GM18505 (cell line): ENCODE measurements around the gene NCK2.
A peak's percentile ranks its signal among the peaks of the same experiment; 100 is the strongest.
"Not testable (repeated sequence)": the region's sequence is repeated elsewhere in the genome, so short reads cannot be mapped to it uniquely, and the experiment has no call there.

Experiments
- ATAC-seq: cut with Tn5 transposase; IDR thresholded peaks from one replicate; pipeline ENCODE4 v1.9.1; 2021; ENCODE audit not compliant: unreplicated experiment
- POLR2A ChIP-seq: IDR thresholded peaks from 4 replicates; pipeline ENCODE4 v1.6.1; 2011; ENCODE audit warnings: borderline replicate concordance; ENCODE audit not compliant: insufficient read depth, insufficient read length; ENCODE audit errors: extremely low read depth

Gene NCK2

DNA sequence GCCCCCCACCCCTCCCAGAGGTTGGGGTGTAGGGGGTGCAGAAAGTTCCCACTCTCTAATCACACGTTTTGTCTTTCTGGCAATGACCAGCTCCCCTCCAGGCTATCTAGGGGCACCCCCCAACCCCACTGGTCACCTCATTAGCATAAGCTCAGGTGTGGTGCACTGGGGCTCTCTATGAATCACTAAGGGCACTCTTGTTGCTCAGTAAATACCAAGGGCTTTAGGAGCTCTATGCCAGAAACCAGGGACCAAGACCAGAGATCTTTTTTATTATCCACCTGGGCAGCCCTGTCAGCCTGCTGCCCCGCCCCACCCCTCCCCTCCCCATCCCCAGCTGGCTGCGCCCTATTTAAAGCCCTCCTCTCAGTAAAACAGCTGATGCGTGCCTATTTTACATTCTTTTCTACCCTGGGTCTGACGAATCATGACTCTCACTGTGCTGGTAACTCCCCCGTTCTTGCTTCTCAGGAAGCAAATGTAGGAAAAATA, 24.3 kb downstream of the NCK2 start:
- no peak for ATAC-seq
- TF ChIP-seq POLR2A: no peak

DNA sequence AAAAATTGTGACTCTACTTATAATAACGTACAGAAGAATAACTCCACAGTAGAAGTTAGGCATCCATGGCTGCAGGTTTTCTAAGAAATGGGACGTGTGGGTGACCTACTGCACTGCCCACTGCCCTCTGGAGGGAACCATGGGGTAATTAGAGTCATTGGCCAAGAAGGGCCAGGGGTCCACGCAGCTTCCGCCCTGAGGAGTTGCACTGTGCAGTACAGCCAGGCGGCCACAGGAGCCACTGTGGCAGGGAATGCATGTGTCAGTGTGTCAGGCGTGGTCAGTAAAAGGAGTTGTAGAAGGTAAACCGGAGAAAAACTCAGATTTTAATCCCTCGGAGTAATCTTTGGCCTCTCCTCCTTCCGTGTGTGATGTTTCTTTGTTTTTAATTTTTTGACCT, 24.8 kb downstream of the NCK2 start:
- no peak for ATAC-seq
- no peak for TF ChIP-seq POLR2A

DNA sequence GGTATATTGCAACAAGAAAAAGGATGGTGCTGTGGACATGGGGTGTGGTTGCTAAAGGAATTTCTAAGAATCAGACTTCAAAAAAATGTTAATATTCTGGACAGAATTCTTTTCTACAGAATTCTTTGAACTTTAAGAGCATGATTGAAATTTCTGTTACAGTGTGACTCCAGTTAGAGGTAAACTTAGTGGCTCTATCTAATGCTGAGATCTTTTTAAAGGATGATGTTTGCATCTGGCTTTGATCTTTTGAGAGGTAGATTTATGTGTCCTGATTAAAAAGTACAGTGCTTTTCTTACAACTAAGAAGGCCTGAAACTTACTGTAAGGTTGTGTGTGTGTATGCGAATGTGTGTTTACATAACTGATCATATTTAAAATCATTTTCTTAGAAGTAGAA, 25.4 kb downstream of the NCK2 start:
- TF ChIP-seq POLR2A: no peak
- ATAC-seq: no peak

DNA sequence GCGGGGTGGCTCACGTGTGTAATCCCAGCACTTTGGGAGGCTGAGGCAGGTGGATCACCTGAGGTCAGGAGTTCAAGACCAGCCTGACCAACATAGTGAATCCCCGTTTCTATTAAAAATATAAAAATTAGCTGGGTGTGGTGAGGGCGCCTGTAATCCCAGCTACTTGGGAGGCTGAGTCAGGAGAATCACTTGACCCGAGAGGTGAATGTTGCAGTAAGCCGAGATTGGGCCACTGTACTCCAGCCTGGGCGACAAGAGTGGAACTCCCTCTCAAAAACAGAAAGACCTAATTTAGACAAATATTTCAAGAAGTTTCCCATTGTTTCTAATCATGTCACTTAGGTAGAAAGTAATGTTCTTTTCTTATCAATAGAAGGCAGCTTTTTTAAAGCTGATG, 26.6 kb downstream of the NCK2 start:
- ATAC-seq: not testable (repeated sequence)

DNA sequence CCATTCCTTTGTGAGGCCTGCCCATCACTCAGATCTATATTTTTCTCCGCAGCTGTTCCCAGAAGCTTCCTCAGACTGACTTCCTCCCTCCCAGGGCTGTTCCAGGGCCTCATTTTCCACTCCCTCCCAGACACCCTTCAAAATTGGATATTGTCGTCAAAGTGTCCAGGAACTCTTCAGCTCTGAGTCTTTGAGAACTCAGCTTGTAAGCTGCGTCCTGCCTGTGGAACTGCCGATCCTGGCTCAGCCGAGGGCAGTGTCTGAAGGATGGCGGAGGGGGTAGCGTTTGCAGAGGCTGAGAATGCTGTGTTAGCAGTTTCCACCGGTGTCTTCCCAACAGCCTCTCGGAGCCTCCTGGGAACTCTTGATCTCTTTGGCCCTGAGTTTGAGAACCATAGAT, 27.1 kb downstream of the NCK2 start:
- no peak for ATAC-seq
- TF ChIP-seq POLR2A: no peak

DNA sequence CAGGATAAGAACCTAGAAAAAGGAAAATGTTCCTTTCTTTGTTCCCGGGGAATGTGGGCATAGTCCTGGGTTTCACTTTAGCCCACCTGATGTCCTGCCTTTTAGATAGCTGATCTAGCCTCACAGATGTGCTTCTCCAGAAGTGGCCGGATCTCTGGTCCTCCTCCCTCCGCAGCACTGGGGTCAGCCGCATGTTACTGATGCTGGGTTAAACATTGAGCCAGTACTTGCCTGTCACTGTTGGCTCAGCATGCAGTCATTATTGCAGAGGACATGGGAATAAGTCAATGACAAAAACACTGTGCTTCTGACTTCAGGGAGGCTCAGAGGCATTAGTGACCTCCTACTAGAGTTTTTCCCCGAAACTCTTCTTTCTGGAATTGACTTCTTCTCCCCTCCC, 27.6 kb downstream of the NCK2 start:
- no peak for ATAC-seq
- no peak for TF ChIP-seq POLR2A

DNA sequence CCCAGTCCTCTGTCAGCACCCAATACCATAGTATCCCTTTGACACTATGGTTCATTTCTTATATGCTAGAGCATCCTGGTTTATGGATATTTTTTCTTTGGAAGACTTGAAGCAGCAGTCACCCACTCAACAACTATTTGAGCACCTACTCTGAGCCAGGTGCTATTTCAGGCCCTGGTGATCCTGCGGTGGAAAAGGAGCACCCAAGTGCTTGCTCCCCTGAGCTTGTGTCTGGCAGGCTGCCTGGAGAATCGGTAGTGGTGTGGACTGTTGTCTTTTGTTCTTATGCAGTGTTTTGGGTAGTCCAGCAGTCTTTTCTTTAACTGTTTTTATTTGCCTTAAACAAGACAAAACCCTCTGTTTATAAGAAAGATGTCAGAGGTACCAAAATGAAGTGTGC, 28.9 kb downstream of the NCK2 start:
- no peak for ATAC-seq
- no peak for TF ChIP-seq POLR2A

DNA sequence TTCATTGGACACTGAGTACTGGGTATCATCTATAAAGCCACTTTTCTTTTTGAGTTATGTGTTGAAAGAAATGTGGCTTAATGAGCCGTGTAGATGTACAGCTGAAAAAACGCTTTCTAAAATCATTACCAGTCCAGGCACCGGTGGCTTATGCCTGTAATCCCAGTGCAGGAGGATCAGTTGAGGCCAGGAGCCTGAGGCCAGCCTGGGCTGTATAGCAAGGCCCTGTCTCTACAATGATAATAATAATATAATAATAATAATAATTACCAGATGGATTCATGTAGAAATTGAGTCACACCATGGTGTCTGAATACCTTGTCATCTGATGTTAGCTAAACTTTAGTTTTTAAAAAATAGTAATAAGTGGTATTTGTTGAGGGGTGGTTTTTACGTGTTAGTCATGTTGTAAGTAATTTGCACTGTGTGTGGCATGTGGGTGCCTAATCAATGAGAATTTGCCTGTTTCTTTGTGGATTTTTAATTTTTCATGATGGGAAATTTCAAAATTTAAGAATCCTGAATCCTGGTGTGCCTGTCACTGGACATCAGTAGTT, 30.1 kb downstream of the NCK2 start:
- TF ChIP-seq POLR2A: no peak
- ATAC-seq: no peak

DNA sequence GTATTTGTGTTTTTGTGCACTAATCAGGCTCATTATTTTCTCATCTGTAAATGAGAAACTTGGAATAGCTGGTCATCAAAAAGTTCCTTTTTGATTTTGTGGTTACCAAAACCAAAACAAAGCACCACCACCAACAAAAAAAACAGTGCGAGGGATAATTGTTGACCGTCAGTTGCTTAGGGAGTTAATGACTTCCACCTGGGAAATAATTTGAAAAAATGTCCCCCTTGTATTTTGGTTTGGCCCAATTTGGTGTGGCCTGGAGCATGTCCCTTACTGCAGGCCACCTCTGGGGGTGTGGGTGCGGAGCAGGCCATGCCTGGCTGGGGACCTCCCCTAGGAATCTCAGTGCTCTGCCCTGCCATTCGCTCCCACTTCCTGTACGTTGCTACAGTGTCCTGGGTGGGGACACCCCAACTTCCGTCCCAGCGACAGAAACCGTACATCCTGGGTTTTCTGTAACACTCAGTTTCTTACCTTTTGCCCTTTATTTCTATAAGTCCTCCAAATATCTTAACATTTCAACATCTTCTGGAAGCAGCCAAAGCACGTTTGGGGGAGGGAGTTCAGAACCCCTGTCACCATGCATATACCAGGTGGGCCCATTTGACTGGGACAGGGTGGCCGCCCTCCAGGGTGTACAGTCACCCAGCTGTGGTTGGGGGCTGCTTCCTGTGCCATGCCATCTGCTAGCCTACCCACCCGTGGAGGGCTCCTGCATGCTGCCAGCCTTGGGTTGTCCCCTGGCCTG, 31.3 kb downstream of the NCK2 start:
- peak; percentile 48 for ATAC-seq
- TF ChIP-seq POLR2A: no peak

DNA sequence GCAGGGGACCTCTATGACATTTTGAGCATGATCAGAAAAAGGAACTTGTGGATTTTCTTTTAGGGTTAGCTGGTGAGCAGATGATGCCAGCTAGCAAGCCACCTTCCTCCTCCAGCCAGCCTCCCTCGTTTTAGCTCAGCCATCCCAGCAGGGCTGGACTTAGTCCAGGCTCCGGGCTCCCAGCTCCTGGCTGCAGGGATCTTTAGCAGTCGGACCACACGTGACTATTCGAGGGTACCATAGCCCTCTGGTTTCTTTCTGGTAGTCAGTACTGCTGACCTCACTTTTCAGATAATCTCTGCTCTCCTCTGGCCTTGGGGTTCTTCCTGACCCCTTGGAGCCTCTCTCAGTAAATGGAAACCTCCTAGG, 31.8 kb downstream of the NCK2 start:
- ATAC-seq: peak; percentile 10
- TF ChIP-seq POLR2A: no peak

DNA sequence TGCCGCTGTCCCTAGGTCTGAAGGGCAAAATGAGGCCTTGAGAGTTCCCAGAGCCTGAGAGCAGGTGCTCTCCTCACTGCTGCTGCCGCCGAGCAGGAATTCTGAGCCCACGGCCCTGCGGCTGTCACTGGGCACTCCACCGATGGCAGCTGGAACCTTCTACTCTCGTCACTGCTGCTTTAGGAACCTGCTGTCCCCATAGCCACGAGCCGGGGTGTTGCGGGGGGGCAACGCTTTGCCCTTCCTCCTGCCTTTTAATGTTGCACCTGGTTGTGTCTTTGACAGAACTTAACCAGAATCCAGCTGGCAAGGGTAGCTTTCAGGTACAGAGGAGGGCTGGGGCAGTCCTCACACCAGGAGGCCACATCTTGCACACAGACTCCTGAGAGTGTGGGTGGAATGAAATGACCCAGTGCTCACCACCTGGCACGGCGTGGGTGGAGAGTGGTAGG, 32.3 kb downstream of the NCK2 start:
- no peak for TF ChIP-seq POLR2A
- no peak for ATAC-seq

DNA sequence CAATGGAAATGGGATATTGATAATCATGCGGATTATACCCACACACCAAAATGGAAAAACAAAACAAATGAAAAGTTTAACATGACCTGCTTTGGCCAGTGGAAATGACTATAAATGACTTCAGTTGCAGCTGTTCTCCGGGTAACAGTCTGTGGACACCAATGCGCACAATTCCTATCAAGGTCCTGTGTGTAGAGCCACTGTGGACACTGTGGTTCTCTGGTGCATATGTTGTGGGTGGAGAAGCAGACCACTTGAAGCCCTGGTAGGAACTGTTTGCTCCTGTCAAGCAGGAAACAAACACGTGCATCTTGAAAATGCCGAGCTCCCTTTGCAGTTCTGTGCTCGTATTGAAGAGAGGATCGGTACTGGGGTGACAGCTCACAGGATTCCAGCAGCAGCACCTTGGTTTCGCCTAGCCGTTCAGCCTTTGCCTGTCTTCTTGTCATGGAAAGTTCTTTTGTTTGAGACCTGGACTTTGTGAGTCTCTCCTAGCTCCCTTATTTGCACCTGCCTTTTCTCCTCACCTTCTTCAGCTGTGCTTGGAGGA, 32.9 kb downstream of the NCK2 start:
- no peak for TF ChIP-seq POLR2A
- ATAC-seq: no peak

DNA sequence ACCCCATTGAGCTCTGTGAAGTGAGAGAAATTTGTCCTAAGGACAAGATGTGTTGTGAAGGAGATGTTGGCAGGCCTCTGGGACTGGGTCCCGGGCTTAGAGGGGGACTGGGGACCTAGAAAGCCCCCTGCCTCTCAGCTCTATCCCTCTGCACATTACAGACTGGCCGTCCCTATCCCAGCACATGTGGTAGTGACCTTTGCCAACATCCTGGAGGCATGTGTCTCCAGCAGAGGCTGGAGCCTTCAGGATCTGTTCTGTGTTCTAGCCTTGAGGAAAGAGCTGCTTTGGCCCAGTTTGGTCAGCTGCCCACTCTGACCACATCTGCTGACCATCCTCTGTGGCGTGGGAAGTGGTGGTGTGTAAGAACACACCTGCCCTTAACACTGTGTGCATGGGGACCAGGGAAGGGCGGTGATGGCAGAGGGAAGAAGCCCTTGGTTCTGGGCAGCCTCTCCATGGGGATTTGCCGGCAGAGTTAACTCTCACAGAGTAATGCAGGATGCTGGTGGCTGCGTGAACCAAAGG, 33.4 kb downstream of the NCK2 start:
- TF ChIP-seq POLR2A: no peak
- no peak for ATAC-seq

DNA sequence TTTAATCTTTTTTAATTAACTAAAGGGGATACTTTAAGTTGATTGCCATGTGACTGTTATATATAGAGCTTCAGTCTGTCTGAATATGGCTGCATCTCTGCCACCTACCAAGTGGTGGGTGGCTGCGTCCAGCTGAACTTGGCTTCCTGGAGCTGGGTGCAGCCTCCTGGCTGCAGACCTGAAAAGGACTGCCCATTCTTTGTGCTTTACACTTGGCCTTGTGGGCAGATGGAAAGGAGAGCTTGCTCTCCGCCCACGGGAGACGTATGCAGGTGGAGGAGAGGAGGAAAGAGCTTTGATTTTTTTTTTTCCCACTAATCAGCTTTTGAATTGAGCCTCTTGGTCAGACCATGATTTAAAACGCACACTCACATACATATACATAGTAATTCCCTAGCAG, 34.7 kb downstream of the NCK2 start:
- no peak for ATAC-seq
- TF ChIP-seq POLR2A: no peak
